GM12875 (cell line): Measurements from ENCODE around the gene SLC39A11.

ENCODE experiments used
- H3K4me3 ChIP-seq: one replicate; pipeline ENCODE4 v1.5.1; 2011; ENCODE audit warnings: low read depth, low read length, control low read depth
- TF ChIP-seq, protein P1 (sequence below): IDR thresholded peaks from 2 replicates; pipeline ENCODE4 v1.5.1; 2011; ENCODE audit warnings: low read depth, mild to moderate bottlenecking, control low read depth, inconsistent platforms, low read length, moderate library complexity, borderline replicate concordance; ENCODE audit not compliant: insufficient read depth

The SLC39A11 gene

DNA sequence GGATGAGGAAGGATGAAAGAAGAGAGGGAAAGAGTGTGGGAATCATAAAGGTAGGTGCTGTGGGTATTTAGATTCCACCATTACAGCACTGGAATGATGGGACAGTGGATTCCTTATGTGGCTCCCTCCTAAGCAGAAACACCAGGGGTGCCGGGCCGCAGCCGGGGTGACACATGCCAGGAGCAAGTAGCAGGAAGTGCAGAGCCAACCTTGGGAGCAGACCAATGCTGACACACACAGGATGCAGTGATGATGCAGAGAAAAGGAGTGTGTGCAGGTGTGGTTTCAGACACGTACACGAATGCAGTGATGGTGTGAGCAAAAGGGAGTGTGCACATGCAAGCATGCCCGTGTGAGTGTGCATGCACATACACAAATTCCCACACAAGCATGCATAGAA is 338.0 kb downstream of the SLC39A11 start:
- H3K4me3 ChIP-seq = no peak overlapping the region
- TF ChIP-seq, protein P1, sequence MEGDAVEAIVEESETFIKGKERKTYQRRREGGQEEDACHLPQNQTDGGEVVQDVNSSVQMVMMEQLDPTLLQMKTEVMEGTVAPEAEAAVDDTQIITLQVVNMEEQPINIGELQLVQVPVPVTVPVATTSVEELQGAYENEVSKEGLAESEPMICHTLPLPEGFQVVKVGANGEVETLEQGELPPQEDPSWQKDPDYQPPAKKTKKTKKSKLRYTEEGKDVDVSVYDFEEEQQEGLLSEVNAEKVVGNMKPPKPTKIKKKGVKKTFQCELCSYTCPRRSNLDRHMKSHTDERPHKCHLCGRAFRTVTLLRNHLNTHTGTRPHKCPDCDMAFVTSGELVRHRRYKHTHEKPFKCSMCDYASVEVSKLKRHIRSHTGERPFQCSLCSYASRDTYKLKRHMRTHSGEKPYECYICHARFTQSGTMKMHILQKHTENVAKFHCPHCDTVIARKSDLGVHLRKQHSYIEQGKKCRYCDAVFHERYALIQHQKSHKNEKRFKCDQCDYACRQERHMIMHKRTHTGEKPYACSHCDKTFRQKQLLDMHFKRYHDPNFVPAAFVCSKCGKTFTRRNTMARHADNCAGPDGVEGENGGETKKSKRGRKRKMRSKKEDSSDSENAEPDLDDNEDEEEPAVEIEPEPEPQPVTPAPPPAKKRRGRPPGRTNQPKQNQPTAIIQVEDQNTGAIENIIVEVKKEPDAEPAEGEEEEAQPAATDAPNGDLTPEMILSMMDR = no peak

DNA sequence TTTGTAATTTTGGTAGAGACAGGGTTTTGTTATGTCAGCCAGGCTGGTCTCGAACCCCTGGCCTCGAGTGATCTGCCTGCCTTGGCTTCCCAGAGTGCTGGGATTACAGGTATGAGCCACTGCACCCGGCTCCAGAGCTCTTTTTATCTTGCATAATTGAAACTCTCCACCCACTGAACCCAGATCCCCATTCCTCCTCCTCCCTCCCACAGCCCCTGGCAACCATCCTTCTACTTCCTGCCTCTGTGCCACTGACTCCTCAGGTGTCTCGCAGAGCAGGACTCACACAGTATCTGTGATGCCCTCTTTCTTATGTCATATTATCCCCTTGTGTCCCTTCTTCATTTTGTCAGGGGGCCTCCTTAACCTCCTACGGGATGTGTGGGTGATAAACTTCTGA is 340.7 kb downstream of the SLC39A11 start:
- H3K4me3 ChIP-seq = no peak overlapping the region
- TF ChIP-seq, protein P1 = no peak

DNA sequence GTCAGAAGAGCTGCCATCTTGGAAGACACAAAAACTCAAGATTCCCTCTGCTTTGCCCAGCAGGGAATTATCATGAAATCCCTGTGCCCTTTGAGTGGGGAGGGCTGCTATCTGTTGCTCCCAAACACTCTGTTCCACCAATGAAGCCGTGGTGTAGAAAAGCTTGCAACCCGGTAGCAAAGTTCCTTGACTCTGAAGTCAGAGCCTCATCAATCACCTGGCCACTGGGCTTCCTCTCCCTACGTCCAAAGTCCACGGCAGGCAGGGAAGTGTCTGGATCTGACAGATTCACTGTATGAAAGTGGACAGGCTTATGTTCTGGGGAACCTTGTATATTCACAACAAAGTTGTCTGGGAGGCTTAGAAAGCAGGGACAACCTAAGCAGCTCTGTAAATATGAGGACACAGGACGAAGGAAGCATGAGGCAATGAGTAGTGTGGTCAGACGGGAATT is 343.3 kb downstream of the SLC39A11 start:
- TF ChIP-seq, protein P1 = no peak

DNA sequence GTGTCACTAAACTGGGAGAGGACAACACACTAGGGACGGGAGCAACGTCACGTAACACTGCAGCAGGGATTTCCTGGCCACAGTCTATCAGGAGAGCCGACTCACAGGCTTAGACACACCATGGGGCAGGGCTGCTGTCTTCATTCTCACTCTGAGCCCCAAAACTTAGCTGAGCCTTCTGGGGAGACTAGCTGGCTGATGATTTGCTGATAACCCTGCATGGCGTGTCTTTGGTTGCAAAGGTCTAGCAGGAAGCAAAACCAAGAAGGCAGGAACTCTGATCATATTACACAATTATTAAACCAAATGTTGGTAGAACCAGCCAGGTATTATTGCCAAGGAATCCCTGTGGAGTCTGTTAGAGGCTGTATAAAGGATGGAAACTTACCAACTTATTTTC is 345.0 kb downstream of the SLC39A11 start:
- no peak overlapping the region for H3K4me3 ChIP-seq
- TF ChIP-seq, protein P1 = no peak

More for the DNA sequence above, 343.3 kb downstream of the SLC39A11 start:
- H3K4me3 ChIP-seq = no peak overlapping the region

DNA sequence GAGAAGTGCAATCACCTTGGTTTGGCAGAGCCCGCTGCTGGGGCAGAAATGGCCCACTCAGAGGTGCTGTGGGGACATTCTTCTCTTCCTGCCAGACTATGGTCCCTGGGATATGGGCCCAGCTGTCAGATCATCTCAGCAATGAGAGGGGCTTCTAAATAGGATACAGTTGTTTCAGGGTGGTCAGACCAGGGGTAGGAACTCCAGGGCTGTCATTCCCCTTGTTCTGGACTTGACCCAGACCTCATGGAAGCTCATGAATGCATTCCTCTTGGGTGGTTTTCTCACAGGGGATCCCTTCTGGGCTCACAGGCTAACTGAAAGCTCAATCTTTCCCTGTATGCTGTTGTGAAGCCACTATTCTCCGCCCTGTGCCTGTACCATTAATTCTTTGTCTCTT is 347.2 kb downstream of the SLC39A11 start:
- TF ChIP-seq, protein P1 = no peak
- no peak overlapping the region for H3K4me3 ChIP-seq

DNA sequence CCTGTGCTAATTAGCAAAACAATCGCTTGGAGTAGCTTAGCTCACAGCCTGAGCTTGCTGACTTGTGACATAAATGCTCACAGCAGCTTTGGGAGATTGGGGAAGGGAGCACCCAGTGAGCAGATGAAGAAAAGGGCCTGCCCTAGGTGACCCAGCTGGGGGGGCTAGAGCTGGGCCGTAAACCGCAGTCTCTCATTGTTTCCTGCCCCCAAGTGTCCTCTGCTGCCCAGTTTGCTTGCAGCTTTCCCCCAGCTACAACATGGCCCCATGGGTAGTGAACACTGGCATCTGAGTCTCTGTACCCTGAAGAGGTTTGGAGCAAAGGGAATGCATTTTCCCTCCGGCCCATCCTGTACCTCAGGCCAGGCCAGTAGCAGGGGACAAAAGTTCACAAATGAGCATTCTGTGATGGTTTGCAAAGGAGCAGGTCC is 349.4 kb downstream of the SLC39A11 start:
- H3K4me3 ChIP-seq = no peak overlapping the region
- TF ChIP-seq, protein P1 = no peak

DNA sequence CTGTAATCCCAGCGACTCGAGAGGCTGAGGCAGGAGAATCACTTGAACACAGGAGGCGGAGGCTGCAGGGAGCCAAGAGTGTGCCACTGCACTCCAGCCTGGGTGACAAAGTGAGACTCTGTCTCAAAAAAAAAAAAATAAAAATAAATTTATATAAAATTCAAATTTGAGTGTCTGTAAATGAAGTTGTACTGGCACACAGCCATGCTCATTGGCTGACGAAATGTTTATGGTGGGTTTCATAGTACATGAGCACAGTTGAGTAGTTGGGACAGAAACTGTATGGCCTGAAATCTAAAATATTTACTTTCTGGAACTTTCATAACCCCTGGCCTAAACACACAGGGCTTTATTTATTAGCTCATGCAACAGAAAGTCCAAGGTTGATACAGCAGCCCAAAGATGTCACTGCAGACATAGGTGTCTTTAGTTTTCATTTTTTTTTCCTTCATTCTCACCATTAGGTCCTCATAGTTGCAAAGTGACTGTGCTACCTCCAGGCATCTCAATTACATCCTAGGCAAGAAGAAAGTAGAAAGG is 355.3 kb downstream of the SLC39A11 start:
- no peak overlapping the region for H3K4me3 ChIP-seq
- TF ChIP-seq, protein P1 = no peak
